A673 (cell line): ENCODE data around the gene VTI1A. TPM values are rescaled to one million over a fixed set of nuclear protein-coding genes. Genes with fewer than 3 reads are reported as not detected.
A peak's percentile ranks its signal among the peaks of the same experiment; 100 is the strongest.

Source experiments
- BruUV-seq: library from RNA; stranded (reverse); fragments of 400-500 nt; replicated peaks from 2 replicates; lab custom pipeline; 2021; lab: Mats Ljungman, UMichigan
- CTCF ChIA-PET: fragments of 300-600 bp; sonication (Branson Sonifier 250); formaldehyde crosslinking; loops from one replicate; lab custom pipeline; 2022; ENCODE audit warnings: antibody characterized with exemption; lab: Charles Lee
- POLR2A ChIA-PET: fragments of 300-600 bp; sonication (Branson Sonifier 250); formaldehyde crosslinking; loops from one replicate; lab custom pipeline; 2022; ENCODE audit warnings: antibody characterized with exemption; ENCODE audit not compliant: low non-redundant PET; lab: Charles Lee
- DNase-seq: peaks from one replicate; pipeline ENCODE4 v3.0.0-alpha.2; 2015; ENCODE audit warnings: low spot score
- H3K27ac ChIP-seq: fragments of 200-600 bp; sonication (generic); 2 replicates; pipeline ENCODE4 v1.5.1; 2016; ENCODE audit warnings: mixed run types, low read depth, mild to moderate bottlenecking, mixed read lengths, antibody characterized with exemption, low read length; ENCODE audit not compliant: poor library complexity, severe bottlenecking
- H3K27me3 ChIP-seq: fragments of 200-600 bp; sonication (generic); replicated peaks from 2 replicates; pipeline ENCODE4 v1.6.1; 2017; ENCODE audit warnings: mixed run types, low read depth, mild to moderate bottlenecking, mixed read lengths, antibody characterized with exemption, low read length; ENCODE audit not compliant: insufficient read depth, poor library complexity
- H3K36me3 ChIP-seq: fragments of 200-600 bp; sonication (generic); 2 replicates; pipeline ENCODE4 v1.6.1; 2016; ENCODE audit warnings: mixed run types, mild to moderate bottlenecking, mixed read lengths, antibody characterized with exemption, low read length; ENCODE audit not compliant: insufficient read depth, poor library complexity, severe bottlenecking
- H3K4me1 ChIP-seq: fragments of 200-600 bp; sonication (generic); 2 replicates; pipeline ENCODE4 v1.6.1; 2017; ENCODE audit warnings: mixed run types, mild to moderate bottlenecking, mixed read lengths, antibody characterized with exemption, low read length; ENCODE audit not compliant: insufficient read depth, poor library complexity, severe bottlenecking
- H3K4me3 ChIP-seq: fragments of 200-600 bp; sonication (generic); 2 replicates; pipeline ENCODE4 v1.5.1; 2016; ENCODE audit warnings: low read depth, mixed run types, mild to moderate bottlenecking, mixed read lengths, low read length; ENCODE audit not compliant: poor library complexity, severe bottlenecking
- H3K9me3 ChIP-seq: fragments of 200-600 bp; sonication (generic); 2 replicates; pipeline ENCODE4 v1.6.1; 2016; ENCODE audit warnings: mixed run types, low read depth, mild to moderate bottlenecking, mixed read lengths, antibody characterized with exemption, low read length; ENCODE audit not compliant: poor library complexity, severe bottlenecking
- EZH2 ChIP-seq: fragments of 200-600 bp; sonication (generic); IDR thresholded peaks from 2 replicates; pipeline ENCODE4 v1.6.1; 2017; ENCODE audit warnings: borderline replicate concordance, low read depth, mild to moderate bottlenecking, mixed read lengths, antibody characterized with exemption, low read length; ENCODE audit not compliant: poor library complexity, severe bottlenecking
- intact Hi-C: fragments of 100-400 bp; cut with micrococcal nuclease; formaldehyde crosslinking; loops from one replicate; pipeline ENCODE4 v1.10.0; 2022; ENCODE audit not compliant: unreplicated experiment
- total RNA-seq: library from RNA; stranded (reverse); gene quantifications from 2 replicates; pipeline ENCODE4 v1.2.3, GENCODE V29; 2021
- TF ChIP-seq, protein P1 (sequence below): fragments of 300-800, 200-600 bp; sonication (generic); conservative IDR thresholded peaks from 2 replicates; pipeline ENCODE4 v1.5.1; 2017; ENCODE audit warnings: low read depth, mild to moderate bottlenecking, antibody characterized with exemption, low read length, moderate library complexity, mixed read lengths

Gene VTI1A
- total RNA-seq, 1 experiment from 2014 or later: 38.7 TPM

DNA sequence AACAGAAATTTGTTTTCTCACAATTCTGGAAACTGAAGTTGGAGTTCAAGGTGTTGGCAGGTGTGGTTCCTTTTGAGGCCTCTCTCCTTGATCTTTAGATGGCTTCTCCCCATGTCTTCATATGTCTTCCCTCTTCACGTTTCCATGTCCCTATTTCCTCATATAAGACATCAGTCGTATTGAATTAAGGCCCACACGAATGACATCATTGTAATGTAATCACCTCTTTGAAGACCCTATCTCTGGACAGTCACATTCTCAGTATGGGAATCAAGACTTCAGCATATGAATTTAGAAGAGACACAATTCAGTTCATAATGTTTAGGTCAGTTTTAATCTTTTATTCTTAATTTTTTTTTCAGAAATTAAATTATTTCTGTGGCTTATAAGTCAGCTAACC lies 19.8 kb downstream of the VTI1A start:
- no peak for DNase-seq
- CTCF ChIA-PET: no interaction called here
- intact Hi-C loops: no loop called here
- H3K27ac ChIP-seq: no peak overlapping the region
- no peak overlapping the region for H3K4me3 ChIP-seq
- TF ChIP-seq, protein P1, sequence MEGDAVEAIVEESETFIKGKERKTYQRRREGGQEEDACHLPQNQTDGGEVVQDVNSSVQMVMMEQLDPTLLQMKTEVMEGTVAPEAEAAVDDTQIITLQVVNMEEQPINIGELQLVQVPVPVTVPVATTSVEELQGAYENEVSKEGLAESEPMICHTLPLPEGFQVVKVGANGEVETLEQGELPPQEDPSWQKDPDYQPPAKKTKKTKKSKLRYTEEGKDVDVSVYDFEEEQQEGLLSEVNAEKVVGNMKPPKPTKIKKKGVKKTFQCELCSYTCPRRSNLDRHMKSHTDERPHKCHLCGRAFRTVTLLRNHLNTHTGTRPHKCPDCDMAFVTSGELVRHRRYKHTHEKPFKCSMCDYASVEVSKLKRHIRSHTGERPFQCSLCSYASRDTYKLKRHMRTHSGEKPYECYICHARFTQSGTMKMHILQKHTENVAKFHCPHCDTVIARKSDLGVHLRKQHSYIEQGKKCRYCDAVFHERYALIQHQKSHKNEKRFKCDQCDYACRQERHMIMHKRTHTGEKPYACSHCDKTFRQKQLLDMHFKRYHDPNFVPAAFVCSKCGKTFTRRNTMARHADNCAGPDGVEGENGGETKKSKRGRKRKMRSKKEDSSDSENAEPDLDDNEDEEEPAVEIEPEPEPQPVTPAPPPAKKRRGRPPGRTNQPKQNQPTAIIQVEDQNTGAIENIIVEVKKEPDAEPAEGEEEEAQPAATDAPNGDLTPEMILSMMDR: no peak
- TF ChIP-seq EZH2: no peak
- no peaks in the 10 kb centered on the region for H3K9me3 ChIP-seq
- H3K4me1 ChIP-seq: no peaks in the 10 kb centered on the region
- no peaks in the 10 kb centered on the region for H3K27me3 ChIP-seq
- peaks cover 15% of the 10 kb centered on the region for H3K36me3 ChIP-seq
- BruUV-seq: no TSS peak
- POLR2A ChIA-PET: no interaction called here

- no peaks in the 10 kb centered on the region for H3K4me1 ChIP-seq
- intact Hi-C loops: no loop called here
- POLR2A ChIA-PET: no interaction called here
- no peak overlapping the region for H3K4me3 ChIP-seq
- TF ChIP-seq, protein P1: no peak
- no peak for TF ChIP-seq EZH2
- DNase-seq: no peak
- no TSS peak for BruUV-seq
- no peaks in the 10 kb centered on the region for H3K27me3 ChIP-seq
- H3K9me3 ChIP-seq: no peaks in the 10 kb centered on the region
- CTCF ChIA-PET: no interaction called here
- no peak overlapping the region for H3K27ac ChIP-seq
- H3K36me3 ChIP-seq: peaks cover 15% of the 10 kb centered on the region
Observed at GRCh38 chr10:112467541-112468075, 20.6 kb downstream of the VTI1A start.

DNA sequence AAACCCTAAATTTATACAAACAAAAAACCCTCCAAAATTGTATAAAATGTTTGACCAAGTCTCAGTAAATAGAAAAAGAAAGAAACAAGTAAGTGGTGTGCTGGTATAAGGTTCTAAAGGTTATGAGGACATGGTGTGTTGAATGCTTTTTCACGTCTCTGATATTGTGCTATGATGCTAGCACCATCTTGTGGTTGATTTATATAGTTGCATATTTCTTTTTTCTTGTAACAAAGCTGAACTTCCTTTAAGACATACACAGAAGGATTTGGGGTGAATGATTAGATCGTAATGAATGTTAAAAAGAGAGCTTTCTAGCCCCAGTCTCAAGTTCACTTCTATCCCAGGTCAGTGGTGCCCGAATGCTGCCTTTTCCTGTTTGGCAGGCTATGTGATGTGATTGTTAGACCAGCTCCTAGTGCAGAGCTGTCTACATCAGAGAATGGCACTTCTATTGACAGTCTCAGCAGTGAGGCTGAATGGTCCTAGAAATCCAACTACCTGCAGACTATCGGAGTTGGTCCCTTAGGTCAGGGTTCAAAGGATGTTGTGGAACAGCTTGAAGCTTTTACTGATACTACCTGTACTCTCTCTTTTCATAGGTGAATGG lies 25.0 kb downstream of the VTI1A start:
- ChIA-PET POLR2A (no interaction called here), CTCF (interaction anchor here (0.6 to 1.0 kb wide), 8 partner anchors 8 to 1553 kb away, joined by 3 to 10 read pairs (median 3); partner anchors contain the start of genes BBIP1, SHOC2, VTI1A and ZDHHC6)
- intact Hi-C loops: loop anchor here (10.0 kb wide), 1 partner anchor 653 kb away; no protein-coding TSS in a partner anchor
- Histone ChIP-seq H3K4me1 (peaks cover 6% of the 10 kb centered on the region), H3K27me3 (no peaks in the 10 kb centered on the region), H3K4me3 (no peak overlapping the region), H3K9me3 (no peaks in the 10 kb centered on the region), H3K27ac (no peak overlapping the region), H3K36me3 (peaks cover under 1% of the 10 kb centered on the region)
- no peak for TF ChIP-seq EZH2
- TF ChIP-seq, protein P1: peak; percentile 78
- peak; percentile 70 for DNase-seq
- no TSS peak for BruUV-seq
